ENCODE results near the gene CTCFL. TPM values are rescaled to one million over a fixed set of nuclear protein-coding genes. Genes with fewer than 3 reads are reported as not detected.

CTCFL gene
- total RNA-seq, 3 donors from 2014 or later (not counting 1 experiment from before 2014, with no cell fraction given): not detected

DNA sequence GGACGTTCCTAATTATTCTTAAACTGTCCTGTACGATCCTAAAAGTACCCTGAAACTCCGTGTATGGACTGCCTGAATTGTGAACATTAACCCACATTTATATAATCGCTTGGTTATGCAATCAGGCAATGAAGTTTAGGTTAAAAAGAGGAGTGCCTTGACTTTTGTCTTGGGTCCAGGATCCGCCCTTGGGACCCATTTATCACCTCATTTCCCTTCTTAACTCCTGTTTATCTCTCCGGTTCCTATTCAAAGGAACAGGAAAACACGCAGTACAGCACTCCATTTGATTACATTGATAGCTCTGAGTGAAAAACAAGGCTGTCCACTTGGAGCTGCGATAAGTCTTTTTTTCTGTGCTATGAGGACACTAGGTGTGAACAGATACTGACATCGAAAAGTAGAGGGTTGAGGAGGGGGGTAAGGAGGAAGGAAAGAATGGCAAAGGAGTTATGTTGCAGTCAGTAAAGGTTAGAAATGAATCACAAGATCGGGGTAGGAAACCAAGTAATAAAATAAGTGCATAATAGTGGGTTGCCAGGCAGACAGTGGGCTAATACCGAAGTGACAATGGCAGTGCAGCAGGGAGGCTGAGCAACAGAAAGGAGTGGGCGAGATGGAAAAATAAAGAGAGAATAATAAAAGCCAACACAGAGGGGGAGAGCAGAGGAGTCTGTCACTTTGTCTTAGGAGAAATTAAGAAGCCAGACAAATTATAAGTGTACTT, 20.1 kb upstream of the CTCFL start:
- no peaks in the 10 kb centered on the region for H3K27me3 ChIP-seq (ENCODE audit: control insufficient read depth, insufficient read depth, low read length)
- TF ChIP-seq, protein P1, sequence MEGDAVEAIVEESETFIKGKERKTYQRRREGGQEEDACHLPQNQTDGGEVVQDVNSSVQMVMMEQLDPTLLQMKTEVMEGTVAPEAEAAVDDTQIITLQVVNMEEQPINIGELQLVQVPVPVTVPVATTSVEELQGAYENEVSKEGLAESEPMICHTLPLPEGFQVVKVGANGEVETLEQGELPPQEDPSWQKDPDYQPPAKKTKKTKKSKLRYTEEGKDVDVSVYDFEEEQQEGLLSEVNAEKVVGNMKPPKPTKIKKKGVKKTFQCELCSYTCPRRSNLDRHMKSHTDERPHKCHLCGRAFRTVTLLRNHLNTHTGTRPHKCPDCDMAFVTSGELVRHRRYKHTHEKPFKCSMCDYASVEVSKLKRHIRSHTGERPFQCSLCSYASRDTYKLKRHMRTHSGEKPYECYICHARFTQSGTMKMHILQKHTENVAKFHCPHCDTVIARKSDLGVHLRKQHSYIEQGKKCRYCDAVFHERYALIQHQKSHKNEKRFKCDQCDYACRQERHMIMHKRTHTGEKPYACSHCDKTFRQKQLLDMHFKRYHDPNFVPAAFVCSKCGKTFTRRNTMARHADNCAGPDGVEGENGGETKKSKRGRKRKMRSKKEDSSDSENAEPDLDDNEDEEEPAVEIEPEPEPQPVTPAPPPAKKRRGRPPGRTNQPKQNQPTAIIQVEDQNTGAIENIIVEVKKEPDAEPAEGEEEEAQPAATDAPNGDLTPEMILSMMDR (IDR thresholded peaks at IDR 0.05): no peak
- H3K27me3 Mint-ChIP-seq (ENCODE audit: low read depth in 2 of 2): peaks cover 11 to 52% of the 10 kb centered on the region in 2 donors
- DNase-seq (no peak), ATAC-seq (no peak)
- H3K4me1 ChIP-seq (ENCODE audit: control insufficient read depth, insufficient read depth, low read length): no peaks in the 10 kb centered on the region
- H3K4me3 ChIP-seq (ENCODE audit: low read length): no peak overlapping the region
- H3K4me3 Mint-ChIP-seq: no peak overlapping the region
- no peak overlapping the region for H3K27ac Mint-ChIP-seq
- WGBS (ENCODE audit: insufficient coverage): 67% methylated on average over 12 of the region's 12 CpGs
- intact Hi-C loops (cut with micrococcal nuclease): no loop called here
- no peaks in the 10 kb centered on the region for H3K9me3 ChIP-seq (ENCODE audit: control insufficient read depth, insufficient read depth, low read length)
- H3K4me1 Mint-ChIP-seq: no peaks in the 10 kb centered on the region
- H3K36me3 Mint-ChIP-seq: no peaks in the 10 kb centered on the region
- no peak overlapping the region for H3K27ac ChIP-seq (ENCODE audit: low read length)
- H3K9me3 Mint-ChIP-seq: no peaks in the 10 kb centered on the region
- no peaks in the 10 kb centered on the region for H3K36me3 ChIP-seq (ENCODE audit: control insufficient read depth, insufficient read depth, low read length)

DNA sequence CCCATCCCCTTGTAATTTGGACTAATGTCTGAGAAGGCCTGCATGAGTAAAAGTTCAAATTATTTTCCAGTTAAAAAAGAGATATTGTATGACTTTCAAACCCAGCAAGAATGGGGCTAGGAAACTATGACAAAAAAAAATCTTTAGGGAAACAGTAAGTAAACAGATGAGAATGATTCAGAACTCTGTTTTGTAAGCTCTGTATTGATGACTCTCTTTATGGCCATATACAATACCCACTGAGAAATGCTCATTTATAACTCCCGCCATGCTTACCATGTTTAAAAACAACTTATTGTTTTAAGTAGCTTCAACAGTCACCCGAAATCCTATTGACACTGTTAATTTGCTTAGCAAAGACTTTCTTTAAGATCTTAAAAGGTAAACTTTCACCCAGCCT, 18.8 kb upstream of the CTCFL start:
- WGBS (ENCODE audit: insufficient coverage): 100% methylated on average over 1 of the region's 2 CpGs
- no peaks in the 10 kb centered on the region for H3K9me3 Mint-ChIP-seq
- H3K36me3 Mint-ChIP-seq: no peaks in the 10 kb centered on the region
- Histone ChIP-seq H3K36me3 (ENCODE audit: control insufficient read depth, insufficient read depth, low read length) (no peaks in the 10 kb centered on the region), H3K9me3 (ENCODE audit: control insufficient read depth, insufficient read depth, low read length) (no peaks in the 10 kb centered on the region), H3K4me1 (ENCODE audit: control insufficient read depth, insufficient read depth, low read length) (no peaks in the 10 kb centered on the region), H3K4me3 (ENCODE audit: low read length) (no peak overlapping the region), H3K27ac (ENCODE audit: low read length) (no peak overlapping the region), H3K27me3 (ENCODE audit: control insufficient read depth, insufficient read depth, low read length) (no peaks in the 10 kb centered on the region)
- H3K27ac Mint-ChIP-seq: no peak overlapping the region
- no peaks in the 10 kb centered on the region for H3K4me1 Mint-ChIP-seq
- no peak overlapping the region for H3K4me3 Mint-ChIP-seq
- TF ChIP-seq, protein P1 (IDR thresholded peaks at IDR 0.05): no peak
- H3K27me3 Mint-ChIP-seq (ENCODE audit: low read depth in 2 of 2): peaks cover 14 to 41% of the 10 kb centered on the region in 2 donors
- no peak for DNase-seq
- intact Hi-C loops (cut with micrococcal nuclease): no loop called here
- no peak for ATAC-seq

GRCh38 chr20:57540890-57541580, 16.1 kb upstream of the CTCFL start:
- no peaks in the 10 kb centered on the region for H3K9me3 Mint-ChIP-seq
- Histone ChIP-seq H3K4me3 (ENCODE audit: low read length) (no peak overlapping the region), H3K9me3 (ENCODE audit: control insufficient read depth, insufficient read depth, low read length) (no peaks in the 10 kb centered on the region), H3K36me3 (ENCODE audit: control insufficient read depth, insufficient read depth, low read length) (no peaks in the 10 kb centered on the region), H3K27me3 (ENCODE audit: control insufficient read depth, insufficient read depth, low read length) (no peaks in the 10 kb centered on the region), H3K27ac (ENCODE audit: low read length) (no peak overlapping the region), H3K4me1 (ENCODE audit: control insufficient read depth, insufficient read depth, low read length) (no peaks in the 10 kb centered on the region)
- ATAC-seq (no peak), DNase-seq (no peak)
- WGBS (ENCODE audit: insufficient coverage): 84% methylated on average over 17 of the region's 17 CpGs
- TF ChIP-seq, protein P1 (IDR thresholded peaks at IDR 0.05): no peak
- peaks cover 17 to 40% of the 10 kb centered on the region in 2 donors for H3K27me3 Mint-ChIP-seq (ENCODE audit: low read depth in 2 of 2)
- H3K36me3 Mint-ChIP-seq: no peaks in the 10 kb centered on the region
- no peak overlapping the region for H3K27ac Mint-ChIP-seq
- intact Hi-C loops (cut with micrococcal nuclease): no loop called here
- H3K4me1 Mint-ChIP-seq: no peaks in the 10 kb centered on the region
- H3K4me3 Mint-ChIP-seq: no peak overlapping the region

All from natural killer cell (primary cell).